Testis (tissue), 2 donors: ENCODE results near the gene ABI3BP.

ENCODE experiments used
- POLR2A ChIP-seq: fragments of 450-650 bp; IDR thresholded peaks from one replicate; pipeline ENCODE4 v1.6.1; 2017; ENCODE audit warnings: antibody characterized with exemption, mild to moderate bottlenecking, moderate library complexity
- TF ChIP-seq, protein P1 (sequence below), 3 experiments: fragments of 450-650 bp in 2 of 3; fragments of 200-600 bp in 1 of 3; sonication (generic) in 1 of 3; IDR thresholded peaks; one replicate each; pipeline ENCODE4 v1.5.1; 2016 to 2019; ENCODE audit warnings: antibody characterized with exemption in 3 of 3, mild to moderate bottlenecking in 2 of 3, moderate library complexity in 1 of 3

DNA sequence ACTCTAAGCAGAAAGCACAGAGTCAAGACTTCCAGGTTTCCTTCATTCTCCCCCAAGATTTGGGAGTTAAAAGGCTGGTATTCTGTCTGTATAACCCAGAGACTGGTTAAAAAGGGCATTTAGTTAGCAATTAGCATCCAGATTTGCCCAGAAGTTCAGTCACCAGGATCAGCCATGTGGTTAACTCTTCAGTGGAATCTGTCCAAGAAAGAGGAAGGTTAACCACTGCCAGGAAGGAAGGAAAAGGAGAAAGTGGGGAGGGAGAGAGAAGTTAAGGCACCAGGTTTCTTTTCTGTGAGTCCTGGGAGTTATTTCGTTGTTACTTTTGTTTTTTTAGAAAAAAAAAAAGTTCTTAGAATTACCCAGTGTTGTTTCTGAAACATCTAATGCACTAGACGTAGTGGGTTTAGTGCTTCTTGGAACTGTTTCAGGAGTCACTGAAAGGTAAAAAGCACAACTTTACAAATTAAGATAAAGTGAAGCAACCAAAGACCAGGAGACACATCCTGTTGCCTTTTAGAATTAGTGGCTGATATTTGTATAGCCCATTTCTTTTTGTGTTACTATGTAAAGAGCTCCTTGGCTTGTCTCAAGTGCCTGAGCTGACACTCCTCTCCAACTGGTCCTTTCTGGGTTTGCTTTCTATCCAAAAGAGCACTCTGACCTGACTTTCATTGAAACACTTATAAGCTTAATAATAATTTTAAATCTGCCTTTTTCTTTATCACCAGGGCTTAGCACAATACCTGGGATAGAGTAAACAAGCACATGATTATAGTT, 128.6 kb downstream of the ABI3BP start:
- TF ChIP-seq, protein P1, sequence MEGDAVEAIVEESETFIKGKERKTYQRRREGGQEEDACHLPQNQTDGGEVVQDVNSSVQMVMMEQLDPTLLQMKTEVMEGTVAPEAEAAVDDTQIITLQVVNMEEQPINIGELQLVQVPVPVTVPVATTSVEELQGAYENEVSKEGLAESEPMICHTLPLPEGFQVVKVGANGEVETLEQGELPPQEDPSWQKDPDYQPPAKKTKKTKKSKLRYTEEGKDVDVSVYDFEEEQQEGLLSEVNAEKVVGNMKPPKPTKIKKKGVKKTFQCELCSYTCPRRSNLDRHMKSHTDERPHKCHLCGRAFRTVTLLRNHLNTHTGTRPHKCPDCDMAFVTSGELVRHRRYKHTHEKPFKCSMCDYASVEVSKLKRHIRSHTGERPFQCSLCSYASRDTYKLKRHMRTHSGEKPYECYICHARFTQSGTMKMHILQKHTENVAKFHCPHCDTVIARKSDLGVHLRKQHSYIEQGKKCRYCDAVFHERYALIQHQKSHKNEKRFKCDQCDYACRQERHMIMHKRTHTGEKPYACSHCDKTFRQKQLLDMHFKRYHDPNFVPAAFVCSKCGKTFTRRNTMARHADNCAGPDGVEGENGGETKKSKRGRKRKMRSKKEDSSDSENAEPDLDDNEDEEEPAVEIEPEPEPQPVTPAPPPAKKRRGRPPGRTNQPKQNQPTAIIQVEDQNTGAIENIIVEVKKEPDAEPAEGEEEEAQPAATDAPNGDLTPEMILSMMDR (IDR thresholded peaks at IDR 0.05) = no peak
- TF ChIP-seq POLR2A = no peak
